H1 (cell line): ENCODE data around the gene MACROD2. TPM values are rescaled to one million over a fixed set of nuclear protein-coding genes. Genes with fewer than 3 reads are reported as not detected.

Experiments used
- CTCF ChIA-PET: fragments of 300-600 bp; sonication (Branson Sonifier 250); formaldehyde crosslinking; loops from one replicate; lab custom pipeline; 2021; ENCODE audit not compliant: partially characterized antibody; lab: Charles Lee
- POLR2A ChIA-PET: fragments of 300-600 bp; sonication (Branson Sonifier 250); formaldehyde crosslinking; loops from one replicate; lab custom pipeline; 2021; ENCODE audit warnings: inconsistent platforms; ENCODE audit not compliant: partially characterized antibody; lab: Charles Lee
- DNase-seq, 2 experiments: peaks; one replicate each; pipeline versions ENCODE4 v3.0.0 to v3.0.0-alpha.2; 2010 to 2022; ENCODE audit warnings: low spot score in 2 of 2, low read depth in 1 of 2, mixed read lengths in 1 of 2
- FAIRE-seq: peaks from 2 replicates; lab custom pipeline; 2011; peaks lifted over from hg19 to GRCh38; lab: Jason Lieb, UNC
- H2AFZ ChIP-seq: 2 replicates; pipeline ENCODE4 v1.8.1; 2012; ENCODE audit warnings: low read length, inconsistent platforms
- H2AK5ac ChIP-seq: 2 replicates; pipeline ENCODE4 v1.6.1; 2013; ENCODE audit warnings: low read depth, low read length
- H2BK120ac ChIP-seq: replicated peaks from 2 replicates; pipeline ENCODE3; 2013; ENCODE audit warnings: low read depth, low read length, inconsistent platforms
- H2BK12ac ChIP-seq: 2 replicates; pipeline ENCODE4 v1.6.1; 2013; ENCODE audit warnings: low read depth, low read length
- H2BK15ac ChIP-seq: 2 replicates; pipeline ENCODE4 v1.6.1; 2013; ENCODE audit warnings: low read length
- H2BK20ac ChIP-seq: 2 replicates; pipeline ENCODE4 v1.6.1; 2013; ENCODE audit warnings: low read length
- H2BK5ac ChIP-seq: 2 replicates; pipeline ENCODE4 v1.6.1; 2013; ENCODE audit warnings: low read depth, low read length
- H3K14ac ChIP-seq: 2 replicates; pipeline ENCODE4 v1.6.1; 2013; ENCODE audit warnings: inconsistent platforms; ENCODE audit not compliant: insufficient read length
- H3K18ac ChIP-seq: 2 replicates; pipeline ENCODE4 v1.6.1; 2013; ENCODE audit warnings: low read length; ENCODE audit errors: extremely low read depth
- H3K23ac ChIP-seq: 2 replicates; pipeline ENCODE4 v1.6.1; 2013; ENCODE audit warnings: inconsistent platforms; ENCODE audit not compliant: insufficient read length
- H3K23me2 ChIP-seq: 2 replicates; pipeline ENCODE4 v1.6.1; 2013; ENCODE audit warnings: low read depth, low read length
- H3K27ac ChIP-seq: 2 replicates; pipeline ENCODE4 v1.6.1; 2011; ENCODE audit warnings: low read depth, low read length, inconsistent platforms
- H3K27me3 ChIP-seq, 4 experiments: replicated peaks in 1 of 4; 1 replicate in 1 of 4; 2 replicates in 3 of 4; pipeline versions ENCODE4 v1.6.1 to v1.8.1; 2011 to 2013; ENCODE audit warnings: low read length in 3 of 4, mild to moderate bottlenecking in 3 of 4, inconsistent platforms in 2 of 4, mixed read lengths in 2 of 4, moderate library complexity in 1 of 4; ENCODE audit not compliant: control insufficient read depth in 3 of 4, insufficient read depth in 3 of 4; ENCODE audit errors: extremely low read depth in 1 of 4
- H3K36me3 ChIP-seq, 4 experiments: 2 replicates each; pipeline versions ENCODE4 v1.6.1 to v1.8.1; 2011 to 2013; ENCODE audit warnings: mild to moderate bottlenecking in 4 of 4, low read length in 3 of 4, moderate library complexity in 2 of 4, control low read depth in 1 of 4, inconsistent platforms in 1 of 4; ENCODE audit not compliant: insufficient read depth in 4 of 4, control insufficient read depth in 2 of 4
- H3K4ac ChIP-seq: replicated peaks from 2 replicates; pipeline ENCODE3; 2013; ENCODE audit warnings: low read length, low read depth, mixed read lengths, inconsistent platforms; ENCODE audit not compliant: insufficient read length
- H3K4me1 ChIP-seq, 4 experiments: replicated peaks in 1 of 4; 1 replicate in 1 of 4; 2 replicates in 3 of 4; pipeline versions ENCODE4 v1.6.1 to v1.8.1; 2011 to 2013; ENCODE audit warnings: low read length in 3 of 4, inconsistent platforms in 2 of 4, mixed read lengths in 1 of 4; ENCODE audit not compliant: insufficient read depth in 4 of 4, control insufficient read depth in 3 of 4
- H3K4me2 ChIP-seq, 2 experiments: 2 replicates each; pipeline versions ENCODE4 v1.6.1 to v1.8.1; 2011 to 2013; ENCODE audit warnings: low read depth in 2 of 2, low read length in 2 of 2, control low read depth in 1 of 2, inconsistent platforms in 1 of 2, mild to moderate bottlenecking in 1 of 2; ENCODE audit not compliant: insufficient read depth in 1 of 2
- H3K4me3 ChIP-seq, 4 experiments: fragments of 200-600, 300-600 bp in 1 of 4; sonication (generic), shearing (Covaris generic), sonication (Bioruptor Twin) in 1 of 4; 2 replicates each; pipeline versions ENCODE4 v1.5.1 to v1.8.1; 2011 to 2016; ENCODE audit warnings: low read length in 4 of 4, low read depth in 3 of 4, control low read depth in 2 of 4, inconsistent platforms in 2 of 4, mild to moderate bottlenecking in 2 of 4, mixed read lengths in 1 of 4, moderate library complexity in 1 of 4; ENCODE audit not compliant: insufficient read depth in 2 of 4; ENCODE audit errors: extremely low read depth in 1 of 4
- H3K56ac ChIP-seq: replicated peaks from 2 replicates; pipeline ENCODE3; 2013; ENCODE audit warnings: low read depth, mild to moderate bottlenecking, mixed read lengths, low read length, inconsistent platforms; ENCODE audit not compliant: insufficient read length
- H3K79me1 ChIP-seq: 2 replicates; pipeline ENCODE4 v1.6.1; 2013; ENCODE audit warnings: low read depth, low read length, control low read depth
- H3K79me2 ChIP-seq, 2 experiments: 2 replicates each; pipeline versions ENCODE4 v1.6.1 to v1.8.1; 2012 to 2013; ENCODE audit warnings: low read length in 2 of 2, mild to moderate bottlenecking in 2 of 2, inconsistent platforms in 1 of 2; ENCODE audit not compliant: insufficient read depth in 2 of 2, control insufficient read depth in 1 of 2
- H3K9ac ChIP-seq, 4 experiments: replicated peaks in 1 of 4; 1 replicate in 1 of 4; 2 replicates in 3 of 4; pipeline versions ENCODE4 v1.6.1 to v1.8.1; 2011 to 2013; ENCODE audit warnings: low read depth in 3 of 4, low read length in 3 of 4, control low read depth in 2 of 4, mild to moderate bottlenecking in 2 of 4, moderate library complexity in 2 of 4, inconsistent platforms in 1 of 4; ENCODE audit errors: extremely low read depth in 1 of 4
- H3K9me3 ChIP-seq, 2 experiments: 2 replicates each; pipeline versions ENCODE4 v1.6.1 to v1.8.1; 2012 to 2013; ENCODE audit warnings: mild to moderate bottlenecking in 2 of 2, moderate library complexity in 2 of 2, control low read depth in 1 of 2, inconsistent platforms in 1 of 2, low read depth in 1 of 2, low read length in 1 of 2, mixed read lengths in 1 of 2; ENCODE audit not compliant: insufficient read depth in 2 of 2
- H4K20me1 ChIP-seq, 2 experiments: replicated peaks in 1 of 2; 2 replicates each; pipeline versions ENCODE3 to v1.8.1; 2011 to 2013; ENCODE audit warnings: inconsistent platforms in 2 of 2, low read length in 2 of 2, mild to moderate bottlenecking in 1 of 2; ENCODE audit not compliant: insufficient read depth in 2 of 2, control insufficient read depth in 1 of 2
- H4K5ac ChIP-seq: 2 replicates; pipeline ENCODE4 v1.6.1; 2013; ENCODE audit warnings: low read length, low read depth, mixed read lengths, inconsistent platforms; ENCODE audit not compliant: insufficient read length
- H4K8ac ChIP-seq: 2 replicates; pipeline ENCODE4 v1.8.0; 2013; ENCODE audit warnings: mild to moderate bottlenecking, moderate library complexity, low read length, inconsistent platforms; ENCODE audit not compliant: insufficient read depth; ENCODE audit errors: extremely low read depth
- H4K91ac ChIP-seq: replicated peaks from 2 replicates; pipeline ENCODE3; 2013; ENCODE audit warnings: low read length, mixed read lengths, inconsistent platforms; ENCODE audit not compliant: insufficient read length
- CHD1 ChIP-seq: IDR thresholded peaks from 2 replicates; pipeline ENCODE4 v1.6.1; 2012; ENCODE audit warnings: low read depth, low read length, improper control_type of control experiment
- HDAC2 ChIP-seq, 2 experiments: fragments of 300-600 bp in 1 of 2; sonication (generic) in 1 of 2; IDR thresholded peaks; 2 replicates each; pipeline ENCODE4 v1.6.1; 2011 to 2012; ENCODE audit warnings: low read depth in 2 of 2, low read length in 2 of 2, mild to moderate bottlenecking in 2 of 2, moderate library complexity in 2 of 2, borderline replicate concordance in 1 of 2, inconsistent platforms in 1 of 2
- RFX5 ChIP-seq: IDR thresholded peaks from 2 replicates; pipeline ENCODE4 v1.6.1; 2011; ENCODE audit warnings: low read depth, low read length, improper control_type of control experiment, borderline replicate concordance
- RNF2 ChIP-seq: fragments of 200-900, 300-1000 bp; sonication (generic); IDR thresholded peaks from 2 replicates; pipeline ENCODE4 v1.7.1; 2016; ENCODE audit warnings: borderline replicate concordance, low read depth, mild to moderate bottlenecking, antibody characterized with exemption, low read length; ENCODE audit not compliant: poor library complexity, severe bottlenecking; ENCODE audit errors: missing control alignments
- TBP ChIP-seq: IDR thresholded peaks from 2 replicates; pipeline ENCODE4 v1.6.1; 2011; ENCODE audit warnings: low read depth, low read length, improper control_type of control experiment
- WGBS, 2 experiments: shearing (Covaris generic) in 1 of 2; methylation state at CpG; one replicate each; pipeline versions ENCODE4 v1.1.6 to v1.1.7; 2013 to 2015; ENCODE audit warnings: low lambda C conversion rate in 2 of 2, mixed read lengths in 2 of 2, inconsistent platforms in 1 of 2, low coverage in 1 of 2, missing lambda C conversion rate in 1 of 2; ENCODE audit not compliant: insufficient replicate concordance in 2 of 2, insufficient coverage in 1 of 2, insufficient read length in 1 of 2; ENCODE audit errors: extremely low coverage in 1 of 2, missing lambda C conversion rate in 1 of 2; 5-methylcytosine and 5-hydroxymethylcytosine counted together
- polyA plus RNA-seq, 7 experiments: library from polyadenylated mRNA; depleted of rRNA in 3 of 7; stranded (reverse) in 5 of 7; unstranded in 2 of 7; fragments of >200 nt in 5 of 7; fragments of 200-250 nt in 2 of 7; gene quantifications; 1 replicate in 5 of 7; 2 replicates in 1 of 7; 4 replicates in 1 of 7; pipeline versions ENCODE4 v1.2.1 to v1.2.3, GENCODE V29; 2011 to 2013; ENCODE audit warnings: missing spikeins in 2 of 7, mixed read lengths in 2 of 7
- total RNA-seq: library from RNA; stranded (reverse); fragmentation: NEBNext Ultra II Directional; extraction: Animal tissue kit (Norgen Biotek cat#: 25700); gene quantifications from 2 replicates; pipeline ENCODE4 v1.2.1, GENCODE V29; 2021

MACROD2 gene
- total and polyA plus RNA-seq, 2 of the 8 experiments (the other 6 are each of a cell fraction or from before 2014, with no cell fraction given) = 0.70 to 3.9 TPM

- Histone ChIP-seq H3K79me2 (no peaks in the 10 kb centered on the region), H2AK5ac (no peak overlapping the region), H3K4me1 (peaks cover 0 to 11% (median 5%) of the 10 kb centered on the region in 4 experiments; a peak in 5 of 7 replicates), H3K4me3 (no peak overlapping the region), H3K4me2 (no peak overlapping the region), H3K56ac (no peak overlapping the region), H2AFZ (no peak overlapping the region), H2BK5ac (0 out of 2 replicates have a peak overlapping the region, but pooled peaks have one; percentile 95), H3K27ac (no peak overlapping the region), H3K27me3 (no peaks in the 10 kb centered on the region), H3K23me2 (peaks cover 2% of the 10 kb centered on the region; the same call in 1 of the 2 replicates), H4K20me1 (no peaks in the 10 kb centered on the region), H2BK12ac (no peak overlapping the region), H3K14ac (no peak overlapping the region), H4K91ac (no peak overlapping the region), H2BK15ac (no peak overlapping the region), H2BK20ac (0 out of 2 replicates have a peak overlapping the region, but pooled peaks have one; percentile 17), H3K18ac (no peak overlapping the region), H3K79me1 (no peaks in the 10 kb centered on the region), H4K5ac (no peak overlapping the region), H3K9ac (no peak overlapping the region), H4K8ac (no peak overlapping the region), H3K23ac (no peak overlapping the region), H3K4ac (peak overlapping the region; percentile 21), H3K9me3 (no peaks in the 10 kb centered on the region), H3K36me3 (no peaks in the 10 kb centered on the region; a peak in 1 of 8 replicates), H2BK120ac (peak overlapping the region; percentile 93)
- 89% methylated on average over 4 of the region's 4 CpGs; no CpG with 5 or more reads in 1 of the 2 experiments for WGBS, 2 experiments
- ChIA-PET CTCF (interaction anchor here (0.9 to 2.0 kb wide), 5 partner anchors 8 to 71 kb away, joined by 3 to 9 read pairs (median 4); no protein-coding TSS in a partner anchor), POLR2A (no interaction called here)
- no peak for FAIRE-seq
- DNase-seq = no peak
- TF ChIP-seq RFX5 (no peak), TBP (no peak), HDAC2 (IDR thresholded peaks at IDR 0.05; ENCODE audit: borderline replicate concordance in 1 of 2, low read depth in 2 of 2, low read length in 2 of 2) (no peak), RNF2 (no peak), CHD1 (no peak)
Measured at GRCh38 chr20:15628851-15629353, 1633.6 kb downstream of the MACROD2 start.
